CD4-positive, alpha-beta T cell treated with Interleukin-15 for 1 hour (primary cell): Measurements from ENCODE around the gene AP2A2.

ENCODE experiments used
- DNase-seq: peaks from one replicate; pipeline ENCODE4 v3.0.0-alpha.2; 2020

Gene AP2A2

DNA sequence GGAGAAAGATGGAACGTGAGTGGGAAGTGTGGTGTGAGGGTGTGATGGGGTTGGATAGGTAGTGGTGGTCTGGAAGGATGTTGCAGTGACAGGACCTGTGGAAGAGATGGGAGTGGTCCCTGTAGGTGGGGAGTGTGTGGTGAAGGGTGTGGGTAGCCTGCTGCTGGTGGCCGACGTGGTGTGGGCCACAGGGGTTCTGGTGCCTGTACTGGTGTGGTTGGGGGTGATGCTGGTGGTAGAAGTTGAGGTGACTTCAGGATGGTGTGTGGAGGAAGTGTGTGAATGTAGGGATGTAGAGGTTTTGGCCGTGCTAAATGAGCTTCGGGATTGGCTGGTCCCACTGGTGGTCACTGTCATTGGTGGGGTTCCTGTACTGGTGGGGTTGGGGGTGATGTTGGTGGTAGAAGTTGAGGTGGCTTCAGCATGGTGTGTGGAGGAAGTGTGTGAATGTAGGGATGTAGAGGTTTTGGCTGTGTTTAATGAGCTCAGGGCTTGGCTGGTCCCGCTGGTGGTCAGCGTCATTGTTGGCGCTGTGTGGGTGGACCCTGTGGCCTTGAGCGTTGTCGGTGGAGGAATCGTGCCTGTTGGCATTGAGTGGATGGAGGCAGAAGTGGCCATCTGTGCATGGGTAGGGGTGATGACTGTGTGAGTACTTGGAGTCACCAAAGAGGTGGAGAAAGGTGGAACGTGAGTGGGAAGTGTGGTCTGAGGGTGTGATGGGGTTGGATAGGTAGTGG lies 91.8 kb downstream of the AP2A2 start:
- no peak for DNase-seq

DNA sequence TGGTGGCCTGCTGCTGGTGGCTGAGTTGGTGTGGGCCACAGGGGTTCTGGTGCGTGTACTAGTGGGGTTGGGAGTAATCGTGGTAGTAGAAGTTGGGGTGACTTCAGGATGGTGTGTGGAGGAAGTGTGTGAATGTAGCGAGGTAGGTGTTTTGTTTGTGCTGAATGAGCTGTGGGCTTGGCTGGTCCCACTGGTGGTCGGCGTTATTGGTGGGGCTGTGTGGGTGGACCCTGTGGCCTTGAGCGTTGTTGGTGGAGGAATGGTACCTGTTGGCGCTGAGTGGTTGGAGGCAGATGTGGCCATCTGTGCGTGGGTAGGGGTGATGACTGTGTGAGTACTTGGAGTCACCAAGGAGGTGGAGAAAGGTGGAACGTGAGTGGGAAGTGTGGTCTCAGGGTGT lies 92.4 kb downstream of the AP2A2 start:
- no peak for DNase-seq

DNA sequence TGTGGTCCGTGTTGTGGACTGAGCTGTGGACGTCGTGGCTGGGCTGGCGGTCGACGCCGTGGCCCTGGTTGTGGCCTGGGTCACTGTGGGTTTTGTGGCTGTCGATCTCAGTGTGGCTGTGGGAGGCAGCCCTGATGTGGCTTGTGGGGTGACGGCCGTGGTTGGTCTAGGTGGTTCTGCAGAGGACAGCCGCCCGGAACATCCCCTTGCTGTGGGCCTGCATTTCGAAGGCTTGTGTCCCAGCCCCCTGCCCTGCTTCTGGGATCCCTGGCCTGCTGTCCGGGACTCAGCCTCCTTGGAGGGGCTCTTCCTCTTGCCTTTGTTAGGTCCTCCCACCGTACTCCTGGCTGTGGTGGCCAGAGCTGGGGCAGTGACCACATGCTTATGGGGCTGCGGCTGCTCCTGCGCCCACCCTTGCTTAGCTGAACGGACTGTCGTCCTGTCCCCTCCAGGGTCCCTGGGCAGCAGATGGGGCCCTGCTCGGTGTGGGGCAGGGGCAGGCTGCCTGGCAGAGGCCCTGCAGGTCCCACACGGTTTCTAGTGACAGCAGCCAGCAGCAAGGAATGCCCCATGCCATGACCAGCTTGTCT lies 93.7 kb downstream of the AP2A2 start:
- DNase-seq: no peak

DNA sequence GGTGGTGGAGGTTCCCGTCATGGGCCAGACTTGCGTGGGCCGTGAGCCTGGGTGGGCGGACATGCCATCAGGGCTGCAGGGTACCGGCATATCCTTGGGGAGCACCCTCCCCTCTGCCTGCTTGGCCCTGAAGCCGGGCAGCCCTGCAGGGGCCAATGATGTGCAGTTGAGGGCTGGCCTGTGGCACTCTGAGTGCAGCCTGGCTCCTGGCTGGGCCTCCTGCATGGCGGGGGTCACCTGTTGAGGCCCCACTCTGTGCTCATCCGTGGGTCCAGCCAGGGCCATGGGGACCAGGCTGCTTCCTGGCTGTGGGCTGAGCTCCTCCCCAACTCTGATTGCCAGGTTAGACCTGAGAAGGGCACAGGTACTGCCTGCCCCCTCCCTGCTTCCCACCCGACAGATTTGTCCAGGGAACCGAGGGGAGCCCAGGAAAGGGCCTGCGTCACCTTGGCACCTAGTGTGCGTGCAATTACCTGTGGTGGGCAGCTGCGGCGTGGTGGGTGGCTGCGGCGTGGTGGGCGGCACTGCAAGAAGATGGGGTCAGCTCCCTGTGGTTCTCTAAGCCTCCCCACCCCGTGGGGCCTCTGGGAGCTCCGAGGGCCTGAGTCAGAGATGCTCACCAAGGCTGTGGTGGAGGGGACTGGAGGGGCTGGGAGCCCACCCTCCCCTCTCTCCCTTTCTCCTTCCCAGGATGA lies 94.7 kb downstream of the AP2A2 start:
- DNase-seq: no peak

DNA sequence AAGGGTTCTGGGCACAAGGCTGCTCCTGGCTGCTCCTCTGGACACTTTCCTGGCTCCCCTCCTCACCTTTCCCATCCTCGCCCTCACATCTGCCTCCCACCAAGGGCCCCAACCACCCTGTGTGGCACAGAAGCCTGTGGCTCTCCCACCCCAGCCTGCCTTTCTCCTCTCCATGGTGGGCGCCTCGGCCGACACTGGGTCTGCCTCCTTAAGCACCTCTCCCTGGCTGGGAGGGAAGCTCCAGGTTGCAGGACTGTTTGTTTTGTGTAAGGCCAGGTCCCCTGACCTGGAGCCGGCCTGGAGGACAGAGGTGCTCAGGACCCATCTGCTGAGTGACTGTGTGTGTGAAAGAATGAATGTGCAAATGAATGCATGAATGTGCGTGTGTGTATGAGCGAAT lies 96.7 kb downstream of the AP2A2 start:
- DNase-seq: no peak

DNA sequence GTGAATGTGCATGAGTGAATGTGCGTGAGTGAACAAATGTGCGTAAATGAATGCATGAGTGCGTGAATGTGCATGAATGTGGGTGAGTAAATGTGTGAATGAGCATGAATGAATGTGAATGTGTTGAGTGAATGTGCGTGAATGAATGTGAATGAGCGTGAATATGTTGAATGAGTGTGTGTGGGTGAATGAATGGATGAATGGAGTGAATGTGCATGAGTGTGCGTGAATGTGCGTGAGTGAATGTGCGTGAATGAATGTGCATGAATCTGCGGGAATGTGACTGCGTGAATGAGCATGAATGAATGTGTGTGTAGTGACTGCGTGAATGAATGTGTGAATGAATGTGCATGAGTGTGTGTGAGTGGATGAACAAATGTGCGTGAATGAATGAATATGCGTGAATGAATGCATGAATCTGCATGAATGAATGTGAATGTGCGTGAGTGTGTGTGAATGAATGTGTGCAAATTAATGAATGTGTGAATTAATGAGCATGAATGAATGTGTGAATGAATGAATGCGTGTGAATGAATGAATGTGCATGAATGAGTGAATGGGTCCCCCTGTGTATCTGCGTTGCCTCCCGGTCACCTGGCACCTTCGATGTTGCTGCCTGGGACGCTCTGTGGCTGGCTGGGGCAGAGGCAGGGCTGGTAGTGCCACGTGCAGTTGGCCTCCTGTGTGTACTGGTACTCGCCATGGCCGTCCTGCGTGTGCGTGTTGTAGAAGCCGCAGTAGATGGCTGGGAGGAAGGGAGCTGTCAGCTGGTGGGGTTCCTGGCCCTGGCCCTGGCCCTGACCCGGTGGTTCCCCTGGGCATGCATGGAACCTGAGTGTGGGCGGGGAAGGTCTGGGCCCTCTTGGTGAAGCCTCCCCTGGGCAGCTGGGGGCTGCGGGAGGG lies 97.5 kb downstream of the AP2A2 start:
- DNase-seq: no peak

DNA sequence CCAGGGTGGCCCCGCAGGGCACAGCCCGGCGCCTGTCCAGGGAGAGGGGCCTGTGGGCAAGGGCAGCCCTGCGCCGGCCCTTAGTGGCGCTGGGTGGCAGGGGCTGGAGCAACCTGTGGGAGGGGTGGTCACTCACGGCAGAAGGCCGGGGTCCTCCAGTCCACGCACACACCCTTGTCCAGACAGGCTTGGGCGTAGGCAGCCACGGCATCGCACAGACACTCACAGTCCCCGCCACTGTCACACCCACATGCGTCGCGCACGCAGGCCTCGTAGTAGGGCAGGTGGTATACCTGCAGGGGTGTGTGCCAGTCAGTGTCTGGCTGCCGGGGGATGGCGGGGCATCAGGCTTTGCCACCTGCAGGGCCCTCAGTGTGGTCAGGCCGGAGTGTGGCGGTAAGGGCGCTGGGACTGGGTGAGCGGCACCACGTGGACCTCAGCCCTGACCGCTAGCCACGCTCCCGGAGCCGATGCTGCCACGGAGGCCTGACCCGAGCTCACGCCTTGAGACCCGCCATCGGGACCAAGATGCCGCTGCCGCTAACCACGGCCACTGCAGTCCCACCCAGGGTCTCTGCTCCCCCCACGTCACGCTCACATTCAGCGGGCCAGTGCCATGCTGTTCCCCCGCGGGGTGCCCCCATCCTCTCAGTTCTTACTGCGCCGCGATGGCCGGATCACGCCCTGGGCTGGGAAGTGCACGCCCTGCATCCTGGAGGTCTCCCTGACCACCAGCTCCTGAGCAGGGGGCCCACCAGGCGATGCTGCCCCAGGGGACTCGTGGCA lies 98.3 kb downstream of the AP2A2 start:
- no peak for DNase-seq

DNA sequence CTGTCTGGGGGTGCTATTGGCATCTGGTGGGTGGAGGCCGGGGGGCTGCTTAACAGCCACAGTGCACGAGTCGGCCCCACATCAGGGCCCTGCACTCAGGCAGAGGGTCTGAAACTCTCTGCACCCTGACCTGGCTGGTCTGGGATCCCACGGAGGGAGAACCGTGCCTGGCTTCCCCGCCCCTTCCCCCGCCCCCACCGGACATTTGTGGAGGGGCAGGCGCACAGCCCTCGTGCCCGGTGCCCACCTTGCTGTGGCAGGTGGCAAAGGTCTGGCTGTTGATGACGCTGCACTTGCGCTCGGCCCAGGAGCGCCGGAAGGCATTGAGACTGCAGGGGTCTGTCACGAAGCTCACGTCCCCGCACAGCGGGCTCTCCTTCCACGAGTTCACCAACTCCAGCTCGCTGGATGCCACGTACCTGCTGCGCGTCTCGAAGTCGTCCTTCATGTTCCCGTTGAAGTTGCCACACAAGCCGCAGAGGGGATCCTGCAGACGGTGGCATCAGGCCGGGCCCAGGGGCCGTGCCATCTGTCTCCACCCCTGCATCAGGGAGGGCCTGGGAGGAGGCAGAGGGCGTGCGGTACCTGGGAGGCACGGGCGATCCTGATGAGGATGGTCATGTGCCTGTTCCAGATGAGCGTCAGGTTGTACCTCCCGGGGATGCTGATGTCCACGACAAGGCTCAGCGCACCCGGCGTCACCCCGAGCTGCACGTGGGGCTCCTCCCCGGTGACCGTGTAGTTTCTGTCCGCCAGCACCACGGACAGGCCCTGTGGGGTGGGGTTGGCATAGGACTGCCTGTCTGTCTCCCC lies 99.1 kb downstream of the AP2A2 start:
- no peak for DNase-seq

DNA sequence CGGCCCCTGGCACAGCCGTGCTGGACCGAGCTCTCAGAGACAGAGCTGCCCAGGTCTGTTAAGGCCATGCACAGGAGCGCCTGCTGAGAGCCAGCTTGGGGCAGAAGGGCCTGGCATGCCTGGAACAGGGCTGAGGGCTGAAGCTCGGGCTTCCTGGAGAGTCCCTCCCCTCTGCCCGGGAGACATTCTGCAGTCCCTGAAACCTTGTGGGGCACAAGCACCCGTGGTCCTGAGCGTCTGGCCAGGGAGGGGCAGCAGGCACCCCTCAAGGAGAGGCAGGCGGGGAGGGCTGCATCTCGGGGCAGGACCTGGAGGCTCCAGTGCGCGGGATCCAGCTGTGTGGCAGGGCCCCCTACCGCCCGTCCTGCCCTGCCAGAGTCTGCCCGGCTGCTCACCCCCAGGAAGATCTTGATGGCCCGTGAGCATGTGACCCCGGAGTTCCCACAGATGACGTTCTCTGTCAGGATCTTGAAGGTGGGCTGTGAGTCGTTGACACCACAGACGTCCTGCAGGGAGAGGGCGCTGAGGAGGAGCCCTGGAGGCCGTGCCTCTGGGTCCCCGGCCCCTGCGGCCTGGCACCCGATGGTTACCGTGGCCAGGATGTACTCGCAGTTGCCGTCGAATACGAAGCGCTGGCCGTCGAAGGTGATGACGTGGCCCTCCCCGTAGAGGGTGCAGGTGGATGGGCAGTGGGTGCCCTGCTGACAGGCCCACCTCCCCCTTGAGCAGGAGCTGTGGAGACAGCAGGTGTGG lies 99.9 kb downstream of the AP2A2 start:
- DNase-seq: no peak

DNA sequence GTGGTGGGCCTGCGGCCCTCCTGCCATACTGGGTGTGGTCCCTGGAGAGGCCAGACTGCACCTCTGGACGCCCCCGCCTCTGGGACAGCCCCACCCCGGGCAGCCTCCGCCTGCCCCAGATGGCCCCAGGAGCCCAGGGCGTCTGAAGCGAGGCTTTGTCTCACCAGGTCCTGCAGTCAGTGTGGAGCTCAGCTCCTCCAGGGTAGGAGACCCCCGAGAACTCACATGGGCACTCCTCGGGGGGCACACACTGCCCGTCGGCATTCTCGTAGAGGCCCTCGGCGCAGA lies 100.4 kb downstream of the AP2A2 start:
- DNase-seq: no peak

DNA sequence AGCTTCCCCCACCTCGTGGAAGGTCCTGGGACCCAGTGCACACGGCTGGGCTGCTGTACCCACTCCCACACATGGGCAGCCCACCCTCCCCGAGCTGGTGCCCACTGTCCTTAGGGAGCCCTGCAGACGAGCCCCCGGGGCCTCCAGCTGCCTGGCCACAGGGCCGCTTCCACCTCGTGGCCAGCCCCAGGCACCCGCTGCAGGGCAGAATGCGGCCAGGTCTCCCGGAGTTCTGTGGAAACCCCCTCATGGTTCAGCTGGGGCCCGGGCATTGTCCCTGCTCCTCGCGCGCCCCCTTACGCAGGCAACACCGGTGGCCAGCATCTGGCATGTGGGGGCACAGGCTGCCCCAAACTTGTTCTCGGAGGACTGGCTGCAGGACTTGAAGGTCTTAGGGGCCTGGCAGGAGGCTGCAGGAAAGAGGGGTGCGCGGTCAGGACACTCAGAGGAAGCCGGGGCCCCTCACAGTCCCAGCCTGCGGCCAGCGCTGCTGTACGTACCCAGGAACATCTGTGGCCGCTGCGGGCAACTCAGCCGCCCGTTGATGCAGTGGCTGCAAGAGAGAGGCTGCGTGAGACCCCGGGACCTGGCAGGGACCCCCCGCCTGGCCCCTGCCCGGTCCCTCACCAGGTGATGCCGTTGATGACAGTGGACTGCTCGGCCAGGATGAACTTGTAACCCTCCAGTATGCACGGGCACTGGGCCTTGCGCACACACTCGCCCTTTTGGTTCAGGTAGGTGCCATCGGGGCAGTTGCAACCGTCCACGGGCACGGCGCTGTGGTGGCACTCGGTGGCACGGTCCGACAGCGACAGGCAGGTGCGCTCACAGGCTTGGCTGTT lies 101.2 kb downstream of the AP2A2 start:
- DNase-seq: no peak

DNA sequence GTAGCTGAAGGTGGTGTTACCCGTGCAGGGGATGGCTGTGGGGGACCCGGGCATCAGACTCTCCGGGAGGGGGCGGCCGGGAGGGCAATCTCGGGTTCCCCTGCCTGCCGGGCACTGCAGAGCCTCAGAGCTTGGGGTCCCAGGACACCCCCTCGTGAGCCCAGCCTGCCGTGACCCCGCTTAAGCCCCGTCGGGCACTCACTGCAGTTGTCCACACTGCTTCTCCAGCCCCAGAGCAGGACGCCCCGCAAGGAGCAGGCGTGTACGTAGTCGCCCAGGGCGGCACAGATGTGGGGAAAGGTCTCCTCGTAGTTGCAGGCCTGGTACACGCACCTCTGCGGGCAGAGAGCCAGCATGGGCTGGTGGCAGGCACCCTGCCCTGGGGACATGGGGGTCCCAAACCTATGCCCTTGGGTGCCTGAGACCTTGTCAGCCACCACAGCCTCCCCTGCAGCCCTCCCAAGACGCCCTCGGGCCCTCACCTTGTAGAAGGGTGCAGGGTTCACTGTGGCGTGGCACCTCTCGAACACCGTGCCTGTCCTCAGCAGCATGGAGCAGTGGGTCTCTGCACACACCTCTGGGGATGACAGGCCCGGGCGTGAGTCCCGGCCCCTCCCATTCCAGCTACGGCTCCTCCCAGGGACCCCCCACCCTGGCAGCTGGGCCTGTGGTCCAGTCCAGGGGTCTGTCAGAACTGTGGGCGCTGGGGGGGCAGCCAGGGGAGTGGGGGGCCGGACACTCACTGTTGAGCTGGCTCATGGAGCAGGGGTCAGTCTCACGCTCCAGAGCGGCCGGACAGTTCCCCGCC lies 102.0 kb downstream of the AP2A2 start:
- DNase-seq: no peak

DNA sequence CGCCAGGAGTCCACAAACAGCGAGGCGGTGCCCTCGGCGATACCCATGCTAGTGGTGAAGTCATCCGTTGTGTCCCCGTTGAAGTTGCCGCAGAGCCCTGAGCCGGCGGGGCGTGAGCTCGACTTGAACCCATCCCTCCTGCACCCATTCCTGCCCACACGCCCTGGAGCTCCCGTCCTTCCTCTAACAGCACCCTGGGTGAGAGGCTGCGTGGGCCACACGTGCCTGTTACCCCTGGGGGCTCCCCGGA lies 102.5 kb downstream of the AP2A2 start:
- DNase-seq: no peak

DNA sequence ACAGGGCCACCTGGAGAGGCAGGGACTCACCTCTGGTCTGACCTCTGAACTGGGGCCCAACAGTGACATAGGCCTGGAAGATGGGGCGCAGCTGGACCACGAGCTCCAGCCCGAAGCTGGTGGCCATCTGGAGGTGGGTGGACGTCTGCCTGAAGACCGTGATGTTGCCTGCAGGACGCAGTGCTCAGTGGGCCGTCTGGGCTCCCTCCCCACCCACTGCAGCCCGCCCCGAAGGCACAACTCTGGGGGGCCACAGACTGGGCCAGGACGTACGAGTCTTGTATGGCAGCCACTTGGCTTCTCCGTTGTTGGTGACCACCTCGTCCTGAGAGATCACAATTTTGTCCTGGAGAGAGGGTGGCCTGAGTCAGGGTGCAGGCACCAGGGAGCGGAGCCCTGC lies 102.9 kb downstream of the AP2A2 start:
- DNase-seq: no peak

DNA sequence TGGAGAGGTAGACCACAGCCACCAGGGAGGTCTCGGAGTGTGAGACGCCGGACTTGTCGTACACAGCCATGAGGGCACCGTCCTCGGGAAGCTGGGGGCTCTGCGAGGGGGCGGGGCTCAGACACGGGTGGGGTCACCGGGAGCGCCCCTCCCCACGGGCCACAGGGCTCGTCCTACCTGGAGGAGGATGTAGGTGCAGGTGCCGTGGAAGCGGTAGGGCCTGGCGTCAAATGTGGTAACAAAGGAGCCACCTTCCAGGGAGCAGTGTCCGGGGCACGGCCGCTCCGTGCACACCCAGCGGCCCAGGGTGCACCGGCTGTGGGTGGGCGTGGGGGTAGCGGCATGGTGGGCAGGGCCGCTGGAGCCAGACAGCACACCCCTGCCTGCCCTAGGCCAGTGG lies 103.4 kb downstream of the AP2A2 start:
- no peak for DNase-seq

DNA sequence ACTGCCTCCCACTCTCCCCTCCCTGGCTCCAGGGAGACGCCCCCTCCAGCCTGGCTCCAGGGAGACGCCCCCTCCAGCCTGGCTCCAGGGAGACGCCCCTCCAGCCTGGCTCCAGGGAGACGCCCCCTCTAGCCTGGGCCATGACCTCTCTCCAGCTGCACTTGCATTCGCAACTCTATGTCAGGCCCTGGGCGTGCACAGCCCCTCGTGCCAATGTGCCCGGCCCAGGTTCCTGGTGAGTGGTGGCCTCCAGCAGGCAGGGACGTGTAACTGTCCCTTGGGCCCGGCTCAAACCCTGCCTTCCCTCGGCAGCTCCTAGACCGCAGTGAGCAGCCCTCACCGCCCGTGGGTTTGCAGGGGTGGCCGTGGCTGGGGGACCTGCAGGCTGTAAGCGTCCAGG lies 104.0 kb downstream of the AP2A2 start:
- no peak for DNase-seq

DNA sequence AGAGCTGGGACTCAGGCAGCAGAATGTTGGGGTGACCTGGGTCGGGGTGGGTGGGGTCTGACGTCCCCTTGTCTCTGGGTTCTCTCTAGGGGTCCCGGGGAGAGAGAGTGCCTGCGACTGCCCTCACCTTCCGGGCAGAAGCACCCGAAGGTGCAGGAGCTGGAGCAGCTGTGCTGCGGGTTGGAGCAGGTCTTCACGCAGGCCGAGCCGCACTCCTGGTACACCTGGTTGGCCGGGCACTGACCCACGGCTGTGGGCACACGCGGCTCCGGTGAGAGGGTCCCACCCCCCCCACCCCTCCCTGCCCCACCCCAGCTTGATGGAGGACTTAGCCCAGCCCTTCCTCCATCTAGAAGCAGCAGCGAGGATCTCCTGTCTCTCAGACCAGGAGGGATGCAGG lies 104.4 kb downstream of the AP2A2 start:
- no peak for DNase-seq

DNA sequence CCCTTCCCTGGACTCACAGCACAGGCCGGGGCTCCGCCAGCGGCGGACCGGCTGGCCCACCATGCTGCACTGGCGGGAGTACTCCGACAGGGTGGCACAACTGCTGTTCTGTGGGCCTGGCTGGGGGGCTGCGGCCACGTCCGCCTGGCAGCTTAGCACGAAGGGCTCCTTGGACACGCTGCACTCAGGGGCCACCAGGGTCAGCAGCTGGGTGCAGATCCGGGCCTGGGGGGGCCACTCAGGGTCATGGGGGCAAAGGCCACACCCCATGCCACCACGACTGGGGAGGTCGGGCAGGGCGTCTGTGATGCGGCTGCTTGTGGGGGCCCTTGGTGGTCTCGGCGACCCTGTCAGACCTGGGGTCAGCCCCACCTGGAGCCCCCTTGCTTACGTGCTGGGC lies 104.9 kb downstream of the AP2A2 start:
- DNase-seq: no peak

DNA sequence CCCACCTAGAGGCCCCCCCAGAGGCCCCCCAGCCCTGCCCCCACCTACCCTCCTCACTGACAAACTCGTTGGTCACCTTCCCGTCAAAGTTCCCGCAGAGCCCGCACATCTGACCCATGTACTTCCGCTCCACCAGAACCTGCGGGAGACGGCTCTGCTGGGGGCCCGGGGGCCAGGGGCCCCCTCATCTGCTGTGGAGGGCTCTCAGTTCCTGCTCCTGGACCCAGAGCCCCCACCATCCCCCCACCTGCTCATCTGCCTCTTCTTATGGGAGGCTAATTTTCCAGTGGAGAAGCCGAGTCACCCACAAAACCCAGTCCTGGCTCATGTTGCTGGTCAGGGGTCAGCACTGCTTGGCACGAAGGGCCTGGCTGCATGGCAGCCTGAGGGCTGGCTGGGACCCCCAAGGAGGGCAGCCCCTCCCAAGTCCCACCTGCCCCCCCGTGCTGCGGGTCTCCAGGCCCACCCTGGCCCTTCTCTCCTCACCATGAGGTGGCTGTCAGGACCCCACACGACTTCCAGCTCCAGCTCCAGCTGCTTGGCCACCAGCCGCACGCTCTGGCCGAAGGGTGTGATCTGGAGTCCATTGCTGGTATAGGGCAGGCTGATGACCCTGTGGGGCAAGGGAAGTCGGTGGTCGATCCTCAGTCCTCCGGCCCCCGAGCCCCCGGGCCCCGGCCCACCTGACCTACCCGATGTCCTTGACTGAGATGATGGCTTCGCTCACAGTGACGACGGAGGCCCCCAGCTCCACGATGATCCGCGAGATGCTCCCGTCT lies 105.6 kb downstream of the AP2A2 start:
- no peak for DNase-seq
